Naive thymus-derived CD4-positive, alpha-beta T cell (primary cell): ENCODE results near the gene TXNRD2. TPM values are rescaled to one million over a fixed set of nuclear protein-coding genes. Genes with fewer than 3 reads are reported as not detected.
"Not testable (repeated sequence)": the region's sequence is repeated elsewhere in the genome, so short reads cannot be mapped to it uniquely, and the experiment has no call there.

Source experiments
- ATAC-seq: fragments of 150-1000 bp; cut with Tn5 transposase; 2 replicates; pipeline ENCODE4 v1.10.0; 2021; ENCODE audit warnings: mild to moderate bottlenecking, moderate library complexity
- CTCF ChIA-PET: fragments of 350-600 bp; sonication (Branson Sonifier 250); formaldehyde crosslinking; loops from one replicate; lab custom pipeline; 2021; ENCODE audit warnings: antibody characterized with exemption; lab: Charles Lee
- POLR2A ChIA-PET: fragments of 350-600 bp; sonication (Branson Sonifier 250); formaldehyde crosslinking; loops from one replicate; lab custom pipeline; 2021; ENCODE audit warnings: antibody characterized with exemption, inconsistent platforms; lab: Charles Lee
- DNase-seq, 9 donors: peaks; one replicate each; pipeline versions ENCODE4 v3.0.0 to v3.0.0-alpha.2; 2020 to 2022; ENCODE audit warnings: mixed read lengths in 1 of 9
- H3K27ac ChIP-seq: one replicate; pipeline ENCODE4 v1.7.0; 2013; ENCODE audit warnings: mild to moderate bottlenecking, low read depth, low read length, moderate library complexity
- H3K27me3 ChIP-seq, 2 donors: one replicate each; pipeline ENCODE4 v1.7.0; 2013; ENCODE audit warnings: low read length in 2 of 2, mild to moderate bottlenecking in 2 of 2, moderate library complexity in 2 of 2; ENCODE audit not compliant: control insufficient read depth in 2 of 2, insufficient read depth in 2 of 2
- H3K36me3 ChIP-seq, 3 experiments: 1 replicate in 2 of 3; 2 replicates in 1 of 3; pipeline ENCODE4 v1.7.0; 2013; ENCODE audit warnings: low read length in 3 of 3, mild to moderate bottlenecking in 3 of 3, moderate library complexity in 1 of 3; ENCODE audit not compliant: insufficient read depth in 3 of 3, control insufficient read depth in 2 of 3
- H3K4me1 ChIP-seq, 2 donors: one replicate each; pipeline ENCODE4 v1.7.0; 2013; ENCODE audit warnings: low read length in 2 of 2, mild to moderate bottlenecking in 2 of 2, moderate library complexity in 1 of 2; ENCODE audit not compliant: control insufficient read depth in 2 of 2, insufficient read depth in 2 of 2
- H3K4me3 ChIP-seq: 2 replicates; pipeline ENCODE4 v1.7.0; 2013; ENCODE audit warnings: mild to moderate bottlenecking, low read length
- H3K9me3 ChIP-seq, 3 experiments: 1 replicate in 2 of 3; 2 replicates in 1 of 3; pipeline ENCODE4 v1.7.0; 2013; ENCODE audit warnings: low read length in 3 of 3; ENCODE audit not compliant: control insufficient read depth in 2 of 3
- H3K27ac Mint-ChIP-seq, 9 donors: one replicate each; pipeline ENCODE4 v1.8.0; 2020 to 2022; ENCODE audit warnings: mixed read lengths in 9 of 9, mild to moderate bottlenecking in 8 of 9, moderate library complexity in 5 of 9, inconsistent platforms in 2 of 9
- H3K27me3 Mint-ChIP-seq, 5 donors: one replicate each; pipeline ENCODE4 v1.8.0; 2021 to 2022; ENCODE audit warnings: mixed read lengths in 5 of 5, mild to moderate bottlenecking in 1 of 5
- H3K36me3 Mint-ChIP-seq, 5 donors: one replicate each; pipeline ENCODE4 v1.8.0; 2020 to 2022; ENCODE audit warnings: mixed read lengths in 5 of 5, mild to moderate bottlenecking in 3 of 5, inconsistent platforms in 1 of 5
- H3K4me1 Mint-ChIP-seq, 7 donors: one replicate each; pipeline ENCODE4 v1.8.0; 2020 to 2022; ENCODE audit warnings: mixed read lengths in 7 of 7, mild to moderate bottlenecking in 3 of 7, inconsistent platforms in 1 of 7
- H3K4me3 Mint-ChIP-seq, 10 donors: one replicate each; pipeline ENCODE4 v1.8.0; 2020 to 2022; ENCODE audit warnings: mild to moderate bottlenecking in 10 of 10, mixed read lengths in 10 of 10, moderate library complexity in 6 of 10, inconsistent platforms in 2 of 10
- H3K9me3 Mint-ChIP-seq, 11 donors: one replicate each; pipeline ENCODE4 v1.8.0; 2020 to 2022; ENCODE audit warnings: mixed read lengths in 11 of 11, mild to moderate bottlenecking in 4 of 11, inconsistent platforms in 1 of 11, moderate library complexity in 1 of 11
- intact Hi-C, 2 donors: fragments of 100-400 bp; cut with micrococcal nuclease; formaldehyde crosslinking; loops; one replicate each; pipeline ENCODE4 v1.15.1; 2023
- polyA plus RNA-seq, 2 donors: library from polyadenylated mRNA; unstranded; fragments of 300-500 nt; fragmentation: Illumina TruSeq; gene quantifications; one replicate each; pipeline ENCODE4 v1.2.3, GENCODE V29; 2021
- total RNA-seq, 6 experiments: library from RNA in 5 of 6; stranded (reverse) in 5 of 6; gene quantifications; 1 replicate in 5 of 6; 2 replicates in 1 of 6; pipeline ENCODE4 v1.2.3 and lab custom pipeline; 2021 to 2026

The TXNRD2 gene
- total and polyA plus RNA-seq, 7 experiments from 2014 or later: 14.0 to 39.0 (median 26.1) TPM

DNA sequence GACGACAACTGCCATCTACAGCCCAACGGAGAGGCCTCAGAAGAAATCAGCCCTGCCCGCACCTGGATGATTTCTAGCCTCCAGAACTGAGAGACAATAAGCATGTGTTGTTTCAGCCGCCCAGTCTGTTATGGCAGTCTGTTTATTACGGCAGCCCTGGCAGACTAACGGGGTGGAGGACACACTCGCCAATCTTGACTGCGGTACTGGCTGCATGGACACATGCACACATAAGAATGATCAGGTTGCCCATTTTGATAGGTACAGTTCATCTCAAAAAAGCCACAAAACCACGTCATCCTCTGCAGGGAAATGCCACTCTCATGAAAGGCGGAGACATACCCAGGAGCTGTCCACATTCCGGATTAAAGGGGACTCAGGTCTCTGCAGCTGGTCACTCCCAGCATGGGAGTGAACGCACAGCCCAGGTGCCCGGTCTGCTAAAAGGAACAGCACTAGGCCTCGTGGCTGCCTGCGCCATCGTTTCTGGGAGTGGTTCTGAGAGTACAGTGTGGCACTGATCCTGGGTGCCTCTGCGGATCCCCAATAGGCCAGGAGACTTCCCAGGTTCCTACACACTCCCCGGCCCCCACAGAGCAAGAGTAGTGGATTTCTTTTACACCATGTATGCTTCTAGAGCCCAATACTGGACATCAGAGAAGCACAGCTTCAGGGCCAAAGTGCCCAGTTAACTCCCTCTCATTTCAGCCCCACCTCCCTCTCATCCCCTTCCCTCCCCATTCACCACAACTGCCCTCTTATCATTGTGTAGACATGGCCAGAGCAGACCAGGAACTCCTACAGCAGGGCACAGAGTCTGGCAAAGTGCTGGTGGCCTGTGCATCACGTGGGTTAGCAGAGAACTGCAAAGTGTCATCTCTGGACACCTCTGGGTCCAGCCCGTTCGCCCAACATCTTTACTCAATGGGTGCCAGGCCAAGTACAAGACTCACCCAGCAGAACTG, 11.8 kb downstream of the TXNRD2 start:
- Mint-ChIP-seq H3K27ac (peak overlapping the region in 1 of 9 donors; percentile 33), H3K36me3 (peaks cover 0 to 20% (median 1%) of the 10 kb centered on the region in 5 donors), H3K4me1 (peaks cover 0 to 11% (median 0%) of the 10 kb centered on the region in 7 donors), H3K9me3 (peaks cover 0 to under 1% (median 0%) of the 10 kb centered on the region in 11 donors), H3K4me3 (no peak overlapping the region), H3K27me3 (no peaks in the 10 kb centered on the region)
- DNase-seq: no peak
- CTCF ChIA-PET: no interaction called here
- Histone ChIP-seq H3K4me1 (no peaks in the 10 kb centered on the region), H3K27me3 (no peaks in the 10 kb centered on the region), H3K36me3 (no peaks in the 10 kb centered on the region), H3K4me3 (no peak overlapping the region), H3K9me3 (no peaks in the 10 kb centered on the region), H3K27ac (no peak overlapping the region)
- ATAC-seq: no peak
- POLR2A ChIA-PET: no interaction called here
- intact Hi-C loops: no loop called here

- ChIA-PET CTCF (no interaction called here), POLR2A (no interaction called here)
Measured at GRCh38 chr22:19928207-19928606, 13.4 kb downstream of the TXNRD2 start.

GRCh38 chr22:19927696-19928095, 13.9 kb downstream of the TXNRD2 start:
- H3K4me3 ChIP-seq: no peak overlapping the region
- ATAC-seq (no peak), DNase-seq (no peak)
- H3K36me3 ChIP-seq: no peaks in the 10 kb centered on the region
- CTCF ChIA-PET: no interaction called here
- H3K27ac ChIP-seq: no peak overlapping the region
- no peaks in the 10 kb centered on the region for H3K9me3 ChIP-seq
- Mint-ChIP-seq H3K36me3 (peaks cover 0 to 23% (median 4%) of the 10 kb centered on the region in 5 donors), H3K4me3 (no peak overlapping the region), H3K27me3 (no peaks in the 10 kb centered on the region), H3K9me3 (no peaks in the 10 kb centered on the region), H3K4me1 (peaks cover 0 to 11% (median 0%) of the 10 kb centered on the region in 7 donors), H3K27ac (peak overlapping the region in 1 of 9 donors; percentile 8)
- intact Hi-C loops: no loop called here
- no peaks in the 10 kb centered on the region for H3K4me1 ChIP-seq
- no peaks in the 10 kb centered on the region for H3K27me3 ChIP-seq
- POLR2A ChIA-PET: no interaction called here

More at GRCh38 chr22:19928207-19928606, 13.4 kb downstream of the TXNRD2 start:
- Mint-ChIP-seq H3K9me3 (no peaks in the 10 kb centered on the region), H3K36me3 (peaks cover 0 to 23% (median 4%) of the 10 kb centered on the region in 5 donors), H3K4me3 (no peak overlapping the region), H3K27ac (no peak overlapping the region), H3K4me1 (peaks cover 0 to 11% (median 0%) of the 10 kb centered on the region in 7 donors), H3K27me3 (no peaks in the 10 kb centered on the region)
- Histone ChIP-seq H3K27ac (no peak overlapping the region), H3K36me3 (no peaks in the 10 kb centered on the region), H3K4me1 (no peaks in the 10 kb centered on the region), H3K4me3 (no peak overlapping the region), H3K27me3 (no peaks in the 10 kb centered on the region), H3K9me3 (no peaks in the 10 kb centered on the region)
- no peak for DNase-seq
- intact Hi-C loops: no loop called here
- peak; percentile 22 for ATAC-seq

DNA sequence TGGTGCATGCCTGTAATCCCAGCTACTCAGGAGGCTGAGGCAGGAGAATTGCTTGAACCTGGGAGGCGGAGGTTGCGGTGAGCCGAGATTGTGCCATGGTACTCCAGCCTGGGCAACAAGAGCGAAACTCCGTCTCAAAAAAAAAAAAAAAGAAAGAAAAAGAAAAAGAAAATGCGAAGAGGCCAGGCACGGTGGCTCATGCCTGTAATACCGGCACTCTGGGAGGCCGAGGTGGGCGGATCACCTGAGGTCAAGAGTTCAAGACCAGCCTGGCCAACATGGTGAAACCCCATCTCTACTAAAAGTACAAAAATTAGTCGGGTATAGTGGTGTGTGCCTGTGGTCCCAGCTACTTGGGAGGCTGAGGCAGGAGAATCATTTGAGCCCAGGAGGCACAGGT, 15.6 kb downstream of the TXNRD2 start:
- H3K4me1 Mint-ChIP-seq, H3K4me3 ChIP-seq, POLR2A ChIA-PET, DNase-seq, H3K9me3 ChIP-seq, H3K4me3 Mint-ChIP-seq, ATAC-seq, intact Hi-C loops, H3K27ac ChIP-seq, H3K27me3 ChIP-seq, H3K9me3 Mint-ChIP-seq, H3K36me3 ChIP-seq, H3K27ac Mint-ChIP-seq, H3K27me3 Mint-ChIP-seq, H3K4me1 ChIP-seq: not testable (repeated sequence)
- CTCF ChIA-PET: interaction anchor here (1.0 kb wide), 1 partner anchor 16 kb away, joined by 3 read pairs; no protein-coding TSS in a partner anchor
- peaks cover 0 to 27% (median 4%) of the 10 kb centered on the region in 5 donors for H3K36me3 Mint-ChIP-seq

GRCh38 chr22:19923914-19924513, 17.6 kb downstream of the TXNRD2 start:
- ATAC-seq: no peak
- Mint-ChIP-seq H3K4me1 (peaks cover 0 to 8% (median 0%) of the 10 kb centered on the region in 7 donors), H3K4me3 (no peak overlapping the region), H3K9me3 (no peaks in the 10 kb centered on the region), H3K27me3 (no peaks in the 10 kb centered on the region), H3K27ac (no peak overlapping the region), H3K36me3 (peaks cover 0 to 18% (median 4%) of the 10 kb centered on the region in 5 donors)
- H3K36me3 ChIP-seq: peaks cover 0 to 11% (median 0%) of the 10 kb centered on the region in 3 experiments
- CTCF ChIA-PET: interaction anchor here (0.8 kb wide), 1 partner anchor 14 kb away, joined by 4 read pairs; no protein-coding TSS in a partner anchor
- H3K4me3 ChIP-seq: no peak overlapping the region
- H3K27ac ChIP-seq: no peak overlapping the region
- no peak for DNase-seq
- H3K27me3 ChIP-seq: no peaks in the 10 kb centered on the region
- H3K4me1 ChIP-seq: no peaks in the 10 kb centered on the region
- intact Hi-C loops: no loop called here
- POLR2A ChIA-PET: no interaction called here
- no peaks in the 10 kb centered on the region for H3K9me3 ChIP-seq

DNA sequence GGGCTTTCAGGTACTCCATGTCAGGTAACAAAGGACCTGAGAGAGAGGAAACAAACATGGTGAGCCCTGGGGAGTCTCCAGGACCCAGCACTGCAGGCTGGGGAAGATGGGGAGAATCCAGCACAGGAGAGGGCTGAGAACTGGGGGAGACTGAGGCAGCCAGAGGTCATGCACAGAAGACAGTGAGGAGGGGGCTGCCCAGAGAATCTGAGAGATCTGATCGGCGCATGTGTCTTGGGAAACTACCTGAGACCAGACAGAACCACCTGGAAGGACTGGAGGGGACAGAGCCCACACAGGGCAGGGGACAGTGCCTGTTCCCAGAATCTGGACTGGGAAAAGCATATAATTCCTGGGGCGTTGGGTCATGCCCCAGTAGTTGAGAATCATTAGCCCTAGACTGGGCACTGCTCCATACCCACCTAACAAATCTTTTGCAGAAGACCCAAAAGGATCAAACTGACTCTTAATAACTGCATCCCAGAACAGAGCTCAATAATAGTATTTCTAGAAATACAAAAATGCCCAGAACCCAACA, 20.0 kb downstream of the TXNRD2 start:
- intact Hi-C loops: no loop called here
- H3K36me3 ChIP-seq: peaks cover 0 to 32% (median 4%) of the 10 kb centered on the region in 3 experiments
- no peak for ATAC-seq
- H3K27ac ChIP-seq: no peak overlapping the region
- no peaks in the 10 kb centered on the region for H3K9me3 ChIP-seq
- no peak overlapping the region for H3K4me3 Mint-ChIP-seq
- H3K27ac Mint-ChIP-seq: no peak overlapping the region
- no peaks in the 10 kb centered on the region for H3K27me3 ChIP-seq
- DNase-seq: no peak
- ChIA-PET POLR2A (no interaction called here), CTCF (no interaction called here)
- no peak overlapping the region for H3K4me3 ChIP-seq
- H3K4me1 ChIP-seq: no peaks in the 10 kb centered on the region
- peaks cover 0 to 19% (median 3%) of the 10 kb centered on the region in 5 donors for H3K36me3 Mint-ChIP-seq
- no peaks in the 10 kb centered on the region for H3K27me3 Mint-ChIP-seq
- H3K9me3 Mint-ChIP-seq: no peaks in the 10 kb centered on the region
- peaks cover 0 to 8% (median 0%) of the 10 kb centered on the region in 7 donors for H3K4me1 Mint-ChIP-seq
